ENCODE data around the gene AHNAK. TPM values are rescaled to one million over a fixed set of nuclear protein-coding genes. Genes with fewer than 3 reads are reported as not detected.

The AHNAK gene
- total and polyA plus RNA-seq, 8 donors: 176 to 636 (median 219) TPM

- Histone ChIP-seq H3K27ac (peak overlapping the region in 1 of 2 donors; percentile 62), H3K27me3 (no peaks in the 10 kb centered on the region), H3K4me1 (peaks cover 1 to 4% of the 10 kb centered on the region in 2 donors), H3K9me3 (no peaks in the 10 kb centered on the region), H3K36me3 (no peaks in the 10 kb centered on the region), H3K4me3 (no peak overlapping the region)
- peak in 2 of 4 donors; percentile 95 to 96 for DNase-seq
- TF ChIP-seq CTCF (IDR thresholded peaks at IDR 0.05): no peak
- intact Hi-C loops (cut with DNase I): no loop called here
- peak; percentile 39 for ATAC-seq
Measured at GRCh38 chr11:62419314-62419929, 127.2 kb downstream of the AHNAK start.

GRCh38 chr11:62418733-62419132, 127.9 kb downstream of the AHNAK start, which contains the start of gene SCGB1A1:
TSS of gene SCGB1A1 (plus strand) at chr11:62419033. CDS start at chr11:62419096, 63 bp downstream.
- H3K4me1 ChIP-seq: peaks cover 0 to 4% of the 10 kb centered on the region in 2 donors
- no peaks in the 10 kb centered on the region for H3K9me3 ChIP-seq
- no peak for DNase-seq
- H3K27ac ChIP-seq: peak within 1 kb of the TSS in 1 of 2 donors; percentile 62
- intact Hi-C loops (cut with DNase I): no loop called here
- no peak within 1 kb of the TSS for H3K4me3 ChIP-seq
- H3K36me3 ChIP-seq: no peaks in the 10 kb centered on the region
- no peaks in the 10 kb centered on the region for H3K27me3 ChIP-seq
- no peak for ATAC-seq
- TF ChIP-seq CTCF (IDR thresholded peaks at IDR 0.05): no peak

GRCh38 chr11:62418136-62418535, 128.5 kb downstream of the AHNAK start:
- no peak for ATAC-seq
- no peak for TF ChIP-seq CTCF (IDR thresholded peaks at IDR 0.05)
- no peaks in the 10 kb centered on the region for H3K27me3 ChIP-seq

GRCh38 chr11:62416596-62416995, 130.0 kb downstream of the AHNAK start:
- Histone ChIP-seq H3K27ac (no peak overlapping the region), H3K36me3 (no peaks in the 10 kb centered on the region), H3K4me1 (peaks cover 0 to 4% of the 10 kb centered on the region in 2 donors), H3K9me3 (no peaks in the 10 kb centered on the region), H3K4me3 (no peak overlapping the region), H3K27me3 (no peaks in the 10 kb centered on the region)
- no peak for TF ChIP-seq CTCF (IDR thresholded peaks at IDR 0.05)
- intact Hi-C loops (cut with DNase I): no loop called here
- no peak for ATAC-seq
- no peak for DNase-seq

More at GRCh38 chr11:62418136-62418535, 128.5 kb downstream of the AHNAK start:
- peaks cover 0 to 4% of the 10 kb centered on the region in 2 donors for H3K4me1 ChIP-seq
- no peaks in the 10 kb centered on the region for H3K36me3 ChIP-seq
- no peak for DNase-seq
- H3K4me3 ChIP-seq: no peak overlapping the region
- no peak overlapping the region for H3K27ac ChIP-seq
- intact Hi-C loops (cut with DNase I): no loop called here
- no peaks in the 10 kb centered on the region for H3K9me3 ChIP-seq

- Histone ChIP-seq H3K36me3 (no peaks in the 10 kb centered on the region), H3K27ac (no peak overlapping the region), H3K4me3 (no peak overlapping the region), H3K9me3 (no peaks in the 10 kb centered on the region), H3K27me3 (no peaks in the 10 kb centered on the region), H3K4me1 (no peaks in the 10 kb centered on the region)
- ATAC-seq (no peak), DNase-seq (no peak)
- intact Hi-C loops (cut with DNase I): no loop called here
- no peak for TF ChIP-seq CTCF (IDR thresholded peaks at IDR 0.05)
Measured at GRCh38 chr11:62413060-62413696, 133.4 kb downstream of the AHNAK start.

Measured in left lung (tissue), 10 donors.